ENCODE measurements around the gene ZNF845. TPM values are rescaled to one million over a fixed set of nuclear protein-coding genes. Genes with fewer than 3 reads are reported as not detected.

Gene ZNF845
- total and polyA plus RNA-seq, 2 donors (not counting 3 experiments of a cell fraction or from before 2014, with no cell fraction given): 0.88 to 4.6 TPM

- Histone ChIP-seq H3K4me1 (ENCODE audit: control insufficient read depth, extremely low read depth, insufficient read depth, low read length) (peaks cover 5% of the 10 kb centered on the region), H3K9me1 (replicated peaks; ENCODE audit: control insufficient read depth, extremely low read depth, insufficient read depth, low read length) (no peaks in the 10 kb centered on the region), H3K9ac (replicated peaks; ENCODE audit: extremely low read depth, insufficient read depth, low read length) (no peak overlapping the region), H2AFZ (ENCODE audit: low read depth, low read length) (no peak overlapping the region), H3K9me3 (replicated peaks; ENCODE audit: control insufficient read depth, insufficient read depth, low read length) (no peaks in the 10 kb centered on the region), H3K79me2 (ENCODE audit: control insufficient read depth, insufficient read depth, low read length) (no peaks in the 10 kb centered on the region), H3K27ac (ENCODE audit: insufficient read depth, low read depth, low read length) (no peak overlapping the region), H4K20me1 (replicated peaks; ENCODE audit: control insufficient read depth, extremely low read depth, insufficient read depth, low read length) (no peaks in the 10 kb centered on the region), H3K4me3 (replicated peaks in 1 of 3; ENCODE audit: insufficient read depth in 1 of 3, low read depth in 1 of 3, low read length in 3 of 3) (no peak overlapping the region), H3K27me3 (ENCODE audit: control insufficient read depth in 2 of 2, insufficient read depth in 2 of 2, low read length in 2 of 2) (no peaks in the 10 kb centered on the region), H3K36me3 (ENCODE audit: control insufficient read depth in 2 of 2, extremely low read depth in 1 of 2, insufficient read depth in 2 of 2, low read length in 2 of 2) (no peaks in the 10 kb centered on the region), H3K4me2 (ENCODE audit: insufficient read depth, low read length) (no peak overlapping the region)
- DNase-seq (ENCODE audit: low read depth, low spot score) (no peak), FAIRE-seq (no peak)
- POLR2A ChIA-PET: no interaction called here
- dilution Hi-C loops (cut with MboI; ENCODE audit: extremely low pct_ligation_motif_present, low sequenced_read_pairs): no loop called here
- CTCF ChIA-PET: no interaction called here
- TF ChIP-seq JUN (IDR thresholded peaks at IDR 0.05; ENCODE audit: borderline replicate concordance, insufficient read depth, insufficient read length, low read depth) (no peak), POLR2AphosphoS5 (IDR thresholded peaks at IDR 0.05; ENCODE audit: insufficient read depth, low read depth, low read length) (no peak), POLR2A (IDR thresholded peaks at IDR 0.05; ENCODE audit: low read depth, low read length) (no peak), MAX (IDR thresholded peaks at IDR 0.05; ENCODE audit: insufficient read depth, insufficient read length) (no peak), EZH2 (IDR thresholded peaks at IDR 0.05; ENCODE audit: borderline replicate concordance, low read depth, low read length, severe bottlenecking) (no peak), FOS (IDR thresholded peaks at IDR 0.05; ENCODE audit: borderline replicate concordance, insufficient read depth, low read length) (no peak), MYC (IDR thresholded peaks at IDR 0.05; ENCODE audit: low read depth, low read length) (no peak), GATA2 (IDR thresholded peaks at IDR 0.05; ENCODE audit: insufficient read depth, insufficient read length, low read depth, low read length) (no peak)
- TF ChIP-seq, protein P1, sequence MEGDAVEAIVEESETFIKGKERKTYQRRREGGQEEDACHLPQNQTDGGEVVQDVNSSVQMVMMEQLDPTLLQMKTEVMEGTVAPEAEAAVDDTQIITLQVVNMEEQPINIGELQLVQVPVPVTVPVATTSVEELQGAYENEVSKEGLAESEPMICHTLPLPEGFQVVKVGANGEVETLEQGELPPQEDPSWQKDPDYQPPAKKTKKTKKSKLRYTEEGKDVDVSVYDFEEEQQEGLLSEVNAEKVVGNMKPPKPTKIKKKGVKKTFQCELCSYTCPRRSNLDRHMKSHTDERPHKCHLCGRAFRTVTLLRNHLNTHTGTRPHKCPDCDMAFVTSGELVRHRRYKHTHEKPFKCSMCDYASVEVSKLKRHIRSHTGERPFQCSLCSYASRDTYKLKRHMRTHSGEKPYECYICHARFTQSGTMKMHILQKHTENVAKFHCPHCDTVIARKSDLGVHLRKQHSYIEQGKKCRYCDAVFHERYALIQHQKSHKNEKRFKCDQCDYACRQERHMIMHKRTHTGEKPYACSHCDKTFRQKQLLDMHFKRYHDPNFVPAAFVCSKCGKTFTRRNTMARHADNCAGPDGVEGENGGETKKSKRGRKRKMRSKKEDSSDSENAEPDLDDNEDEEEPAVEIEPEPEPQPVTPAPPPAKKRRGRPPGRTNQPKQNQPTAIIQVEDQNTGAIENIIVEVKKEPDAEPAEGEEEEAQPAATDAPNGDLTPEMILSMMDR (IDR thresholded peaks at IDR 0.05; ENCODE audit: extremely low read depth in 1 of 2, insufficient read depth in 1 of 2, low read depth in 1 of 2, low read length in 2 of 2): no peak
- intact Hi-C loops (cut with micrococcal nuclease): loop anchor here (10.0 kb wide), 1 partner anchor 195 kb away; the partner anchor contains the start of gene ZNF665
- BruUV-seq (replicated peaks): no TSS peak
These were observed 56.4 kb downstream of the ZNF845 start for GRCh38 chr19:53389978-53390377.

Data from endothelial cell of umbilical vein (primary cell).